Right atrium auricular region (tissue), 2 donors: Measurements from ENCODE around the gene TEX264. TPM values are rescaled to one million over a fixed set of nuclear protein-coding genes. Genes with fewer than 3 reads are reported as not detected.
A peak's percentile ranks its signal among the peaks of the same experiment; 100 is the strongest.

ENCODE experiments used
- DNase-seq: peaks from one replicate; pipeline ENCODE4 v3.0.0-alpha.2; 2019; ENCODE audit warnings: low spot score
- H3K27ac ChIP-seq, 2 donors: fragments of 200-600 bp; sonication (generic); 1 replicate in 1 of 2; 2 replicates in 1 of 2; pipeline ENCODE4 v1.5.1; 2016 to 2019
- H3K27me3 ChIP-seq, 2 donors: fragments of 200-600 bp; sonication (generic); one replicate each; pipeline versions ENCODE4 v1.5.1 to v1.6.0; 2017 to 2019
- H3K36me3 ChIP-seq: fragments of 200-600 bp; sonication (generic); one replicate; pipeline ENCODE4 v1.5.1; 2016
- H3K4me1 ChIP-seq, 2 donors: fragments of 200-600 bp; sonication (generic); one replicate each; pipeline versions ENCODE4 v1.5.1 to v1.6.0; 2017 to 2019
- H3K4me3 ChIP-seq, 2 donors: fragments of 200-600 bp; sonication (generic); 1 replicate in 1 of 2; 2 replicates in 1 of 2; pipeline ENCODE4 v1.5.1; 2017 to 2019; ENCODE audit warnings: mild to moderate bottlenecking in 1 of 2, moderate library complexity in 1 of 2
- H3K9me3 ChIP-seq, 2 donors: fragments of 200-600 bp; sonication (generic); one replicate each; pipeline ENCODE4 v1.5.1; 2019
- CTCF ChIP-seq, 2 donors: fragments of 200-600 bp; sonication (generic); IDR thresholded peaks; one replicate each; pipeline ENCODE4 v1.5.1; 2019; ENCODE audit warnings: antibody characterized with exemption in 2 of 2
- total RNA-seq, 2 donors: library from RNA; depleted of rRNA; stranded (reverse); fragments of >200 nt; gene quantifications; one replicate each; pipeline ENCODE4 v1.1.0, GENCODE V29; 2016

TEX264 gene
- total RNA-seq: 10 to 100 TPM; 55.9 to 62.3 TPM

- Histone ChIP-seq H3K27me3 (no peaks in the 10 kb centered on the region), H3K36me3 (peaks cover 13% of the 10 kb centered on the region), H3K4me3 (peak within 1 kb of the TSS; percentile 66 to 78), H3K27ac (peak within 1 kb of the TSS; percentile 88 to 93), H3K9me3 (no peaks in the 10 kb centered on the region), H3K4me1 (peaks cover 0 to 50% of the 10 kb centered on the region in 2 donors)
- peak; percentile 85 for DNase-seq
- no peak for TF ChIP-seq CTCF (IDR thresholded peaks at IDR 0.05)
Observed at GRCh38 chr3:51670823-51671733, at the start of gene TEX264. TEX264 (plus strand) TSS chr3:51671252; CDS start chr3:51674305, 3,053 bp downstream.

- H3K27me3 ChIP-seq: no peaks in the 10 kb centered on the region
- no peaks in the 10 kb centered on the region for H3K9me3 ChIP-seq
- H3K4me3 ChIP-seq: no peak overlapping the region
- DNase-seq: no peak
- TF ChIP-seq CTCF (IDR thresholded peaks at IDR 0.05): no peak
- H3K4me1 ChIP-seq: peaks cover 0 to 26% of the 10 kb centered on the region in 2 donors
- H3K27ac ChIP-seq: no peak overlapping the region
- H3K36me3 ChIP-seq: peaks cover under 1% of the 10 kb centered on the region
Observed at GRCh38 chr3:51622413-51622812, 48.6 kb upstream of the TEX264 start.

- Histone ChIP-seq H3K9me3 (no peaks in the 10 kb centered on the region), H3K4me3 (no peak overlapping the region), H3K36me3 (peaks cover 6% of the 10 kb centered on the region), H3K27ac (no peak overlapping the region), H3K27me3 (no peaks in the 10 kb centered on the region), H3K4me1 (peaks cover 0 to 26% of the 10 kb centered on the region in 2 donors)
- no peak for DNase-seq
- TF ChIP-seq CTCF (IDR thresholded peaks at IDR 0.05): no peak
Observed at GRCh38 chr3:51622868-51623267, 48.2 kb upstream of the TEX264 start.

- no peaks in the 10 kb centered on the region for H3K4me1 ChIP-seq
- H3K36me3 ChIP-seq: peaks cover 69% of the 10 kb centered on the region
- TF ChIP-seq CTCF (IDR thresholded peaks at IDR 0.05): no peak
- no peak for DNase-seq
- H3K9me3 ChIP-seq: no peaks in the 10 kb centered on the region
- H3K27me3 ChIP-seq: no peaks in the 10 kb centered on the region
- no peak overlapping the region for H3K27ac ChIP-seq
- H3K4me3 ChIP-seq: no peak overlapping the region
Observed at GRCh38 chr3:51630513-51630912, 40.5 kb upstream of the TEX264 start.

GRCh38 chr3:51637144-51637940, 33.7 kb upstream of the TEX264 start:
- H3K4me3 ChIP-seq: no peak overlapping the region
- H3K36me3 ChIP-seq: peaks cover 90% of the 10 kb centered on the region
- no peaks in the 10 kb centered on the region for H3K9me3 ChIP-seq
- no peaks in the 10 kb centered on the region for H3K4me1 ChIP-seq
- H3K27me3 ChIP-seq: no peaks in the 10 kb centered on the region
- no peak for DNase-seq
- TF ChIP-seq CTCF (IDR thresholded peaks at IDR 0.05): no peak
- H3K27ac ChIP-seq: no peak overlapping the region
